Measurements from ENCODE around the gene SLC2A10.
"Not testable (repeated sequence)": the region's sequence is repeated elsewhere in the genome, so short reads cannot be mapped to it uniquely, and the experiment has no call there.

The SLC2A10 gene

GRCh38 chr20:46709459-46710152 is at the start of gene SLC2A10:
Gene SLC2A10 (plus strand): TSS chr20:46709649. CDS start chr20:46709737, 88 bp downstream.
- peak in 1 of 2 experiments; percentile 23 for DNase-seq

- no peak for DNase-seq
Observed at GRCh38 chr20:46660487-46660886, 49.0 kb upstream of the SLC2A10 start.

GRCh38 chr20:46661659-46662058 is 47.8 kb upstream of the SLC2A10 start:
- DNase-seq, result no peak

GRCh38 chr20:46663531-46663930 is 45.9 kb upstream of the SLC2A10 start:
- no peak for DNase-seq

GRCh38 chr20:46665602-46666001 is 43.8 kb upstream of the SLC2A10 start:
- DNase-seq, result no peak

- no peak for DNase-seq
Observed at GRCh38 chr20:46666306-46666705, 43.1 kb upstream of the SLC2A10 start.

GRCh38 chr20:46666818-46667515 is 42.5 kb upstream of the SLC2A10 start:
- DNase-seq, result no peak

GRCh38 chr20:46670228-46670584 is 39.2 kb upstream of the SLC2A10 start:
- no peak for DNase-seq

- DNase-seq, result no peak
Observed at GRCh38 chr20:46670585-46671584, 38.6 kb upstream of the SLC2A10 start.

- DNase-seq, result no peak
Observed at GRCh38 chr20:46671866-46672542, 37.4 kb upstream of the SLC2A10 start.

GRCh38 chr20:46672543-46673148 is 36.8 kb upstream of the SLC2A10 start:
- DNase-seq, result no peak

- DNase-seq, result no peak
Observed at GRCh38 chr20:46673394-46674252, 35.8 kb upstream of the SLC2A10 start.

- no peak for DNase-seq
Observed at GRCh38 chr20:46674253-46675083, 35.0 kb upstream of the SLC2A10 start.

GRCh38 chr20:46676649-46677316 is 32.7 kb upstream of the SLC2A10 start:
- not testable (repeated sequence) for DNase-seq

GRCh38 chr20:46677608-46678007 is 31.8 kb upstream of the SLC2A10 start:
- DNase-seq, result no peak

GRCh38 chr20:46678516-46678915 is 30.9 kb upstream of the SLC2A10 start:
- no peak for DNase-seq

- DNase-seq, result no peak
Observed at GRCh38 chr20:46680684-46681031, 28.8 kb upstream of the SLC2A10 start.

GRCh38 chr20:46681032-46681854 is 28.2 kb upstream of the SLC2A10 start:
- DNase-seq, result peak; percentile 79 to 81

Data from activated T-cell treated with anti-CD3 and anti-CD28 coated beads, Interleukin-2, amount 50 U/mL, for 48 hours (primary cell).